ENCODE results near the gene DERL3. TPM values are rescaled to one million over a fixed set of nuclear protein-coding genes. Genes with fewer than 3 reads are reported as not detected.

Gene DERL3
- total RNA-seq, 8 experiments from 2014 or later = 0.54 to 9.5 (median 1.9) TPM

- H3K4me1 ChIP-seq (replicated peaks in 1 of 2) = no peaks in the 10 kb centered on the region
- ATAC-seq (replicated peaks in 6 of 8) = no peak
- in situ Hi-C loops (cut with MboI; ENCODE audit: low pct_unique_long_range_greater_than_20kb in 2 of 9, low sequenced_read_pairs in 9 of 9, unreplicated experiment in 9 of 9) = no loop called here
- H3K27ac ChIP-seq = no peak overlapping the region
- H3K4me3 ChIP-seq = no peak overlapping the region
- 90 to 100% (median 100%) methylated on average over 1 to 5 of the region's 14 CpGs; no CpG with 5 or more reads in 4 of the 10 experiments for WGBS, 10 experiments
Observed at GRCh38 chr22:23823331-23823791, 15.4 kb downstream of the DERL3 start.

- H3K27ac ChIP-seq = no peak overlapping the region
- H3K4me1 ChIP-seq (replicated peaks in 1 of 2) = no peaks in the 10 kb centered on the region
- H3K4me3 ChIP-seq = no peak overlapping the region
- ATAC-seq (replicated peaks in 6 of 8) = no peak
- in situ Hi-C loops (cut with MboI; ENCODE audit: low pct_unique_long_range_greater_than_20kb in 2 of 9, low sequenced_read_pairs in 9 of 9, unreplicated experiment in 9 of 9) = no loop called here
- 100% methylated on average over 1 to 2 of the region's 6 CpGs; no CpG with 5 or more reads in 7 of the 10 experiments for WGBS, 10 experiments
Observed at GRCh38 chr22:23822101-23822671, 16.6 kb downstream of the DERL3 start.

GRCh38 chr22:23820748-23821211, 18.0 kb downstream of the DERL3 start:
- Histone ChIP-seq H3K4me1 (replicated peaks in 1 of 2) (no peaks in the 10 kb centered on the region), H3K27ac (no peak overlapping the region), H3K4me3 (no peak overlapping the region)
- in situ Hi-C loops (cut with MboI; ENCODE audit: low pct_unique_long_range_greater_than_20kb in 2 of 9, low sequenced_read_pairs in 9 of 9, unreplicated experiment in 9 of 9) = no loop called here
- peak in 3 of 8 experiments; percentile 35 to 88 (median 57) for ATAC-seq (replicated peaks in 6 of 8)
- 25 to 100% (median 50%) methylated on average over 1 to 2 of the region's 4 CpGs; no CpG with 5 or more reads in 2 of the 10 experiments for WGBS, 10 experiments

- H3K27ac ChIP-seq = no peak overlapping the region
- WGBS, 10 experiments = 17 to 100% (median 100%) methylated on average over 1 of the region's 2 CpGs; no CpG with 5 or more reads in 6 of the 10 experiments
- H3K4me1 ChIP-seq (replicated peaks in 1 of 2) = no peaks in the 10 kb centered on the region
- H3K4me3 ChIP-seq = no peak overlapping the region
- in situ Hi-C loops (cut with MboI; ENCODE audit: low pct_unique_long_range_greater_than_20kb in 2 of 9, low sequenced_read_pairs in 9 of 9, unreplicated experiment in 9 of 9) = no loop called here
- no peak for ATAC-seq (replicated peaks in 6 of 8)
Observed at GRCh38 chr22:23818541-23818940, 20.3 kb downstream of the DERL3 start.

GRCh38 chr22:23817146-23817545, 21.7 kb downstream of the DERL3 start:
- no peaks in the 10 kb centered on the region for H3K4me1 ChIP-seq (replicated peaks in 1 of 2)
- no peak for ATAC-seq (replicated peaks in 6 of 8)
- no peak overlapping the region for H3K4me3 ChIP-seq
- H3K27ac ChIP-seq = no peak overlapping the region
- 80 to 100% (median 100%) methylated on average over 1 to 2 of the region's 6 CpGs; no CpG with 5 or more reads in 7 of the 10 experiments for WGBS, 10 experiments
- in situ Hi-C loops (cut with MboI; ENCODE audit: low pct_unique_long_range_greater_than_20kb in 2 of 9, low sequenced_read_pairs in 9 of 9, unreplicated experiment in 9 of 9) = no loop called here

- ATAC-seq (replicated peaks in 6 of 8) = peak in 1 of 8 experiments; percentile 80
- 0 to 100% (median 94%) methylated on average over 1 to 7 of the region's 18 CpGs; no CpG with 5 or more reads in 1 of the 10 experiments for WGBS, 10 experiments
Observed at GRCh38 chr22:23816156-23816976, 22.4 kb downstream of the DERL3 start.

GRCh38 chr22:23815541-23816155, 23.2 kb downstream of the DERL3 start:
- Histone ChIP-seq H3K27ac (no peak overlapping the region), H3K4me3 (no peak overlapping the region), H3K4me1 (replicated peaks in 1 of 2) (no peaks in the 10 kb centered on the region)
- in situ Hi-C loops (cut with MboI; ENCODE audit: low pct_unique_long_range_greater_than_20kb in 2 of 9, low sequenced_read_pairs in 9 of 9, unreplicated experiment in 9 of 9) = no loop called here
- WGBS, 10 experiments = 59 to 100% (median 85%) methylated on average over 2 to 8 of the region's 10 CpGs
- ATAC-seq (replicated peaks in 6 of 8) = no peak

More at GRCh38 chr22:23816156-23816976, 22.4 kb downstream of the DERL3 start:
- Histone ChIP-seq H3K27ac (no peak overlapping the region), H3K4me1 (replicated peaks in 1 of 2) (no peaks in the 10 kb centered on the region), H3K4me3 (no peak overlapping the region)
- in situ Hi-C loops (cut with MboI; ENCODE audit: low pct_unique_long_range_greater_than_20kb in 2 of 9, low sequenced_read_pairs in 9 of 9, unreplicated experiment in 9 of 9) = no loop called here

GRCh38 chr22:23812378-23812777, 26.4 kb downstream of the DERL3 start:
- no peak for ATAC-seq (replicated peaks in 6 of 8)
- in situ Hi-C loops (cut with MboI; ENCODE audit: low pct_unique_long_range_greater_than_20kb in 2 of 9, low sequenced_read_pairs in 9 of 9, unreplicated experiment in 9 of 9) = no loop called here
- no peak overlapping the region for H3K27ac ChIP-seq
- H3K4me1 ChIP-seq (replicated peaks in 1 of 2) = no peaks in the 10 kb centered on the region
- no peak overlapping the region for H3K4me3 ChIP-seq
- WGBS, 10 experiments = 84 to 100% (median 100%) methylated on average over 1 to 4 of the region's 4 CpGs

- in situ Hi-C loops (cut with MboI; ENCODE audit: low pct_unique_long_range_greater_than_20kb in 2 of 9, low sequenced_read_pairs in 9 of 9, unreplicated experiment in 9 of 9) = no loop called here
- no peak overlapping the region for H3K27ac ChIP-seq
- ATAC-seq (replicated peaks in 6 of 8) = no peak
- no peak overlapping the region for H3K4me3 ChIP-seq
- H3K4me1 ChIP-seq (replicated peaks in 1 of 2) = peaks cover 0 to 8% of the 10 kb centered on the region in 2 donors
- whole genome bisulfite sequencing, 10 experiments = no CpG with 5 or more reads among the region's 1 CpG
Observed at GRCh38 chr22:23806837-23807236, 32.0 kb downstream of the DERL3 start.

- H3K27ac ChIP-seq = no peak overlapping the region
- H3K4me1 ChIP-seq (replicated peaks in 1 of 2) = peaks cover 0 to 8% of the 10 kb centered on the region in 2 donors
- in situ Hi-C loops (cut with MboI; ENCODE audit: low pct_unique_long_range_greater_than_20kb in 2 of 9, low sequenced_read_pairs in 9 of 9, unreplicated experiment in 9 of 9) = no loop called here
- no peak for ATAC-seq (replicated peaks in 6 of 8)
- 80 to 100% (median 89%) methylated on average over 1 to 8 of the region's 12 CpGs; no CpG with 5 or more reads in 4 of the 10 experiments for WGBS, 10 experiments
- H3K4me3 ChIP-seq = no peak overlapping the region
Observed at GRCh38 chr22:23804781-23805291, 34.0 kb downstream of the DERL3 start.

- peak in 1 of 8 experiments; percentile 20 for ATAC-seq (replicated peaks in 6 of 8)
- WGBS, 10 experiments = 0 to 100% (median 49%) methylated on average over 1 to 8 of the region's 21 CpGs; no CpG with 5 or more reads in 2 of the 10 experiments
- Histone ChIP-seq H3K27ac (peak overlapping the region; percentile 21 to 32), H3K4me3 (no peak overlapping the region), H3K4me1 (replicated peaks in 1 of 2) (peaks cover 0 to 8% of the 10 kb centered on the region in 2 donors)
- in situ Hi-C loops (cut with MboI; ENCODE audit: low pct_unique_long_range_greater_than_20kb in 2 of 9, low sequenced_read_pairs in 9 of 9, unreplicated experiment in 9 of 9) = no loop called here
Observed at GRCh38 chr22:23803001-23803819, 35.6 kb downstream of the DERL3 start.

GRCh38 chr22:23801886-23802377, 36.9 kb downstream of the DERL3 start:
- no peak overlapping the region for H3K4me3 ChIP-seq
- 90 to 100% (median 100%) methylated on average over 1 to 4 of the region's 8 CpGs; no CpG with 5 or more reads in 4 of the 10 experiments for WGBS, 10 experiments
- peaks cover 0 to 8% of the 10 kb centered on the region in 2 donors for H3K4me1 ChIP-seq (replicated peaks in 1 of 2)
- in situ Hi-C loops (cut with MboI; ENCODE audit: low pct_unique_long_range_greater_than_20kb in 2 of 9, low sequenced_read_pairs in 9 of 9, unreplicated experiment in 9 of 9) = no loop called here
- ATAC-seq (replicated peaks in 6 of 8) = no peak
- H3K27ac ChIP-seq = no peak overlapping the region

Measured in motor neuron (in vitro differentiated cells).